ENCODE results near the gene EFNB2.

EFNB2 gene

DNA sequence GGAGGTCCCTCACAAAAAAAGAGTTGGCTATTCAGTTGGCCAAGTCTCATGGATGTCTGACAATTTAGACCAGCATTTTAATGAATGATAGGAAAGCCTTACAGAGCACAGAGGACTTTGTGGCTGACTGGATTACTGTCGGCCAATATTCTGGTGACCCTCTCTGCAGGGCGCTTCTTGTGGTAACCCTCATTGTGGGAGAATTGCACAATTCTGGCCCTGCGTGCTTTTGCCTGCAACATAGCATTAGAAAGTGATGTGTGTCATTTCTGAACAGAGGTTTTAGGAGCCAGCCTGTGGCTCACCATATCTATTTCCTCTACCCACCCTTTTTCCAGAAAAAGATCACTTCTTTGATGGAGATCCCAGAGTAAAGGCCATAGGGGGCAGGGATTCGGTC, 71.4 kb downstream of the EFNB2 start:
- DNase-seq (ENCODE audit: low read depth): no peak

DNA sequence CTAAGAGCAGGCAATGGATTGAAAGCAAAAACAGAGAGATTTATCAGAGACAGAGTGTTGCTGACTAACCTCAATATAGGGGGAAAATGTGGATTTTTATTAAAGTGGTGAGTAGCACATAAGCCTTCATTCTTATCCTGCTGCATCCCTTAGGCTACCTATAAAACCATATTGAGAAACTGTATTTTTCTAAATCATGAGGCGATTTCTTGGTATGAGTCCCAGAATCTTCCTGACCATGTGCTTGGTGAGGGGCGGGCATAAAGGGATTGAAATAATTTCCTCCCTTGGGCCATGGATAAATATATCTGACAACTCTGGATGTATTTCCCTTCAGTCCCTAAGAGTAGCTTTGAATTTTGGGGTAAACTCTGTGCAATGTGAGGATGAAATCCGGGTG, 72.8 kb downstream of the EFNB2 start:
- no peak overlapping the region for H3K4me3 ChIP-seq (ENCODE audit: low read length)
- TF ChIP-seq, protein P1, sequence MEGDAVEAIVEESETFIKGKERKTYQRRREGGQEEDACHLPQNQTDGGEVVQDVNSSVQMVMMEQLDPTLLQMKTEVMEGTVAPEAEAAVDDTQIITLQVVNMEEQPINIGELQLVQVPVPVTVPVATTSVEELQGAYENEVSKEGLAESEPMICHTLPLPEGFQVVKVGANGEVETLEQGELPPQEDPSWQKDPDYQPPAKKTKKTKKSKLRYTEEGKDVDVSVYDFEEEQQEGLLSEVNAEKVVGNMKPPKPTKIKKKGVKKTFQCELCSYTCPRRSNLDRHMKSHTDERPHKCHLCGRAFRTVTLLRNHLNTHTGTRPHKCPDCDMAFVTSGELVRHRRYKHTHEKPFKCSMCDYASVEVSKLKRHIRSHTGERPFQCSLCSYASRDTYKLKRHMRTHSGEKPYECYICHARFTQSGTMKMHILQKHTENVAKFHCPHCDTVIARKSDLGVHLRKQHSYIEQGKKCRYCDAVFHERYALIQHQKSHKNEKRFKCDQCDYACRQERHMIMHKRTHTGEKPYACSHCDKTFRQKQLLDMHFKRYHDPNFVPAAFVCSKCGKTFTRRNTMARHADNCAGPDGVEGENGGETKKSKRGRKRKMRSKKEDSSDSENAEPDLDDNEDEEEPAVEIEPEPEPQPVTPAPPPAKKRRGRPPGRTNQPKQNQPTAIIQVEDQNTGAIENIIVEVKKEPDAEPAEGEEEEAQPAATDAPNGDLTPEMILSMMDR (conservative IDR thresholded peaks at IDR 0.05; ENCODE audit: low read depth, low read length): no peak
- DNase-seq (ENCODE audit: low read depth): no peak

More for the DNA sequence above, 71.4 kb downstream of the EFNB2 start:
- H3K4me3 ChIP-seq (ENCODE audit: low read length): no peak overlapping the region
- TF ChIP-seq, protein P1 (conservative IDR thresholded peaks at IDR 0.05; ENCODE audit: low read depth, low read length): no peak

DNA sequence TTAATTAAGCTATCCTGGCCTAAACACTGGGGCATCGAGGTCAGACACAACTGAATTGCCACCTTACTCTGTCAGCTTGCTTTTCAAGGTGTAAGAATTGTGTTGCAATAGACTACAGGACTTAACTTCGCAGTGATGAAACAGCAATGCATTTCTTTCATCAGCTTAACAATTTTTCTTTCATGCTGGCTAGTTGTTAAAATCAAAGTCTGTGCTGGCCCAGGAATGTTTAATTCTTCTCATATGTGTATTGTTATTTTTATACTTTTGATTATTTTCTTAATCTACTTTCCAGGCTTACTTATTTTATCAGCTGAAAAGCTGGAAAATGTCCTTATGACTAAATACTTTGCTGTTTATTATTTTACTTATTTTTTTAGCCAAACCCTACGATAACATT, 79.7 kb downstream of the EFNB2 start:
- DNase-seq (ENCODE audit: low read depth): peak; percentile 33
- no peak overlapping the region for H3K4me3 ChIP-seq (ENCODE audit: low read length)
- TF ChIP-seq, protein P1 (conservative IDR thresholded peaks at IDR 0.05; ENCODE audit: low read depth, low read length): no peak

DNA sequence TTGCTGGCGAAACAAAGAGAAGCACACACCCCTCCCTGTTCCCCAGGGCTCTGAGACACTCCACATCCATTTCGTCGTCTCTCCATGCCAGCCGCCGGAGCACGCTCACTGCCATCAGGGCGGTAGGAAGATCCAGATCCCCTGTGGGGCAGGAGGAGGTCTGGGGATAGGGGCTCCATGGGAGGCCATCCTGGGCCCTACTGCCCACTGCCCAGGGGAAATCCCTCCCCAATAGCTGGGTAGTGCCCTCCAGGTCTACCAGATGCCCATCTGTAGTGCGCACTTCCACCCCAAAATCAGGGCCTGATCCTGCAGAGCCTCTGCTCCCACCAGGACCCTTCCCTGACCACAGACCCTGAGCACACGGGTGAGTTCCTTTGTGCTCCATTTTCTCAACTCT, 80.3 kb downstream of the EFNB2 start:
- no peak for DNase-seq (ENCODE audit: low read depth)
- TF ChIP-seq, protein P1 (conservative IDR thresholded peaks at IDR 0.05; ENCODE audit: low read depth, low read length): no peak
- no peak overlapping the region for H3K4me3 ChIP-seq (ENCODE audit: low read length)

DNA sequence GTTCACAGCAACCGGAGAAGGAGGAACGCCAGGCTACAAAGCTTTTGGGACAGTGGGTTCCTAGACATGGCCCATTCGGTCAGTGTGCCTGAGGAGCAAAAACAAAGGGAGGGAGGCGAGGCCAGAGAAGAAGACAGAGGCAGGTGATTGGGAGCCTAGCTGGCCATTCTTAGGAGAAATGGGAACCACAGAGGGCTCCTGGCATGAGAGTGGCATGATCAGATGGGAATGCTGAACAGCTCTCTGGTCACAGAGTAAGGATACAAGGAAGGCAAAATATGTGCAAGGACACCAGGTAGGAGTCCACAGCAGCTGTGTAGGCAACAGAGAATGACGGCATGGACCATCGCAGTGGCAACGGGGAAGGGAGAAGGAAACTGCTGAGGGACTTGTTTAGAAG, 82.4 kb downstream of the EFNB2 start:
- DNase-seq (ENCODE audit: low read depth): no peak

DNA sequence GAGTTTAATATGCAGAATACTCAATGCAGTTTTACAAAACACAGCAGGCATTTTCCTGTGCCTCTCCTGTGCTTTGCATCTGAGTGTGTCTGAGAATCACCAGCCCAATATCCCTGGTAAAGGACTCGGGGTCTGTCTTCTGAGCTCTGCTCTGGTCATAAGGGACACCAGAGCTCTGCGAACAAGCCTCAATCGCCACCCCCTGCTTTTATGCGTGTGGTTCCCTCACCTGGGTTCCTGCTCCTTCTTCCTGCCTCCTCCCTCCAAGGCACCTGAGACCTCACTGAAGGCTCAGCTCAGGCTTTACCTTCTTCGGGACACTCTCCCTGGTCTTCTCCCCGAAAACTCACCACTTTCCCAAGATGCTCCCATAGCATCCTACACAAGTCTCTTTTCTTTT, 84.5 kb downstream of the EFNB2 start:
- H3K4me3 ChIP-seq (ENCODE audit: low read length): no peak overlapping the region
- no peak for DNase-seq (ENCODE audit: low read depth)
- TF ChIP-seq, protein P1 (conservative IDR thresholded peaks at IDR 0.05; ENCODE audit: low read depth, low read length): no peak

More for the DNA sequence above, 82.4 kb downstream of the EFNB2 start:
- no peak overlapping the region for H3K4me3 ChIP-seq (ENCODE audit: low read length)
- TF ChIP-seq, protein P1 (conservative IDR thresholded peaks at IDR 0.05; ENCODE audit: low read depth, low read length): no peak

DNA sequence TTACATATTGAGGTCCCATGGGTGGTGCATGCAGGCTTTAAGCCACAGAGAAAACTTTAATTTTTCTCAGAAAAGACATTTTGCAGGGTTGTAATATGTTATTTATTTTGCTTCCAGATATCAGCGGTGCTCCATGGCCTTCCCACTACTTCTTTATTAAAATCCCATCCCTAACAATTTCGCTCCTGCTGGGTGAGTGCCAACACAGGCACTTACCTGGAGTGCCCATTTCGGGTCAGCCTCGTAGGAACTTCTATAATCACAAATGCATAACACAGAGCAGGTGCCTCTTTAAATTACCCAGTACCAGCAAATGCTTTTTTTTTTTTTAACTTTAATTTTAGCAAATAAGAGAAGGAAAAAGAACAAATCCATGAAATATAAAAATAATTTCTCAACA, 86.4 kb downstream of the EFNB2 start:
- TF ChIP-seq, protein P1 (conservative IDR thresholded peaks at IDR 0.05; ENCODE audit: low read depth, low read length): no peak
- no peak for DNase-seq (ENCODE audit: low read depth)
- no peak overlapping the region for H3K4me3 ChIP-seq (ENCODE audit: low read length)

Measured in retinal pigment epithelial cell (primary cell).